Amniotic epithelial cell (primary cell): ENCODE results near the gene LMO4.

Experiments used
- DNase-seq: peaks from one replicate; pipeline ENCODE4 v3.0.0-alpha.2; 2010; ENCODE audit warnings: low read depth

The LMO4 gene

DNA sequence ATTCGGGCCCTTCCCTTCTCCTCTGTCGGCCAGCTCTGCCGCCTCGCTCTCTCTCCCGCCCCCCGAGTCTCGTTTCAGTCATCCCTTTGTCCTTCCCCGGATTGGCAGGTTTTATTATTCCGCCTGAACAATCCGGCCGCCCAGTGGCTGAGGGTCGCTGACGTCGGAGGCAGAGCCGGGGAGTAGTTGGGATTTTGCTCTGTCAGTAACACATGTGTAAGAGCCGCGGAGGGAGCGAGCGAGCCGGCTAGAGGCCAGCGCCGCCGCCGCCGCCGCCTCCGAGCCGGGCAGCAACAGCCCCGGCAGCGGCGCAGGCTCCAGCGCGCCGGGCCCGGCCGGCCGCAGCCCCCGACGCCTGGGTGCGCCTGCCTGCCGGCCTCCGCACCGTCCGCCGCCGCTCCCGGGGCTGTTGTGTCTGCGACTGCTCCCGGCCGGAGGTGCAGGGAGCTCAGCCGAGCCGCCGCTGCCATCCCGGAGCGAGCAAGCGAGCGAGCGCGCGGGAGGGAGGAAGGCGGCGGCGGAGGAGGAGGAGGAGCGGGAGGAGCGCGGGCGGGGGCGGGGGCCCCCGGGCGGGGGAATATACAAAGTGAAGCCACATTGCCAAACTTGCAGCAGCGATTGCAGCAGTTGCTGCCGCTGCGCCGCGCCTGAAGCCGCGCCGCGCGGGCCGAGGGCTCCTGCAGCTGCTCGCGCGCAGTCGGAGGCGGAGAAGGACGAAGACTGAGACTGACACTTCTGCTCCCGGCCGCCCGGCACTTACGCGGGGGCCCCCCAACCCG lies at the start of gene LMO4:
TSS of gene LMO4 (plus strand) at position 609 of the 779 bp plus-strand sequence. CDS start 3,136 bp downstream, outside the sequence.
- DNase-seq = peak; percentile 98

DNA sequence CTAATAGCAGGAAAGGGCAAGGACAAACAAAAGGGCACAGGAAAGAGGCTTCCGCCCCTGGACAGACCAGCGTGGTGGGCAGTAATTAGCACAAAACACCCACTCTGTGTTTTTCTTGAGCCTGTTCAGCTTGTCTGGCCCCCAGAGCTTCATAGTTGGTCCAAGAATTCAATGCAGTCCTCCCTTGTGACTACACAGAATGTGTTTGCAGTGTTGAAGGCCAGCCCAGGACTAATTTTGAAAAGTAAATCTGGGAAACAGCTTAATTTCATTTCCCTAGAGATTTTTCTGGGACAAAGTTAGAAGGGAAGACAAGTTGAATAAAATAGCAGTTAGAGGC lies 49.2 kb upstream of the LMO4 start:
- DNase-seq = no peak

- peak; percentile 31 for DNase-seq
These were observed 48.6 kb upstream of the LMO4 start for GRCh38 chr1:87279966-87280535.

DNA sequence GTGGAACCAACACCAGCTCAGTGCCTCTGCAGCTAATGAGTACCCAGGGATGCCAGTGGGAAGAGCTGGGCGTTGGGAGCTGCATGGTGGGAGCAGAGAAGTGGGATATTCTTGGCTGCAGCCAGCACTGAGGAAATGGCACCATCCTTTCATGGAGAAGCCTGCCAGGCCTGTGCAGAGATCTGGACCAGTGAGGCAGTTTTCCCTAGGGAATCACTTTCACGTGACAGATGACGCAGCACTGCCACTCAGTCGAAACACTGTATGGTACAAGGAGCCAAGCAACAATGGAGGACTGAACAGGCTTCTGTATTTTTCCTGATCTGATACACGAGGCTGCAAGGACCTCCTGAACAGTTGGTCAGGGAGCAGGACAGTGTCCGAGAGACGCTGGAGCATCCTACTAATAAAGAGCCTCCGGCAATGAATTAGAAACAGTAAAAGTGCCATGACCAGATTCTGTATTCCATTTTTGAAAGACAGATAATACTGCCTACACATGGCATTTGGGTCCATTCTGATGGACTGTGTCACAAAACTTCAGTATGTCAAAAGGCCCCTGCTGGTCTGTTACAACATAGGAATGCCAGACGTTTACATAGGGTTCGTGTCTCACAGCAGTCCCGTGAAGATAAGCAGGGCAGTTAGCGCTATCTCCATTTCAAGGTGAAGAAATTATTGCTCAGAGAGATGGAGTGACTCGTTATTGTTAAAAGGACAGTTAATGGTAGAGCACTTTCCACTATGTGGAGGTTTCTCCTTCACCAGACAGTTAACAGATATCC lies 44.0 kb upstream of the LMO4 start:
- DNase-seq = peak; percentile 43

DNA sequence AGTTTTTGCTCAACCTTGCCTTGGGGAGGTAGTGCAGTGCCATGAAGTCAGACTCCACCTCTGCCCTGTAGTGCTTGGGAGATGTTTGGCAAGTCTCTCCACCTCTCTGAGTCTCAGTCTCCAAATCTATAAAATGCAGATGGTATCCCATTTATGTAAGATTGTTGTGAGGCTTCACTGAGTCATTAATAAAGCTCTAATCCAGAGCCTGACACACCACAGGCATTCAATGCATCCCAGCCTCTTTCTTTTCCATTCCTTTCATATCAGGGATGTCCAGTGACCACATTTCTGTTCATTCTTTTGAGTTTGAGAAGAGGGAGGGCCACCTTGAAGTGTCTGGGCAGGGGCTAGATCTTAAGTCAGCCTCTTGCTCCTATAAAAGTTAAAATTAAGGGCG lies 37.6 kb upstream of the LMO4 start:
- peak; percentile 63 for DNase-seq

DNA sequence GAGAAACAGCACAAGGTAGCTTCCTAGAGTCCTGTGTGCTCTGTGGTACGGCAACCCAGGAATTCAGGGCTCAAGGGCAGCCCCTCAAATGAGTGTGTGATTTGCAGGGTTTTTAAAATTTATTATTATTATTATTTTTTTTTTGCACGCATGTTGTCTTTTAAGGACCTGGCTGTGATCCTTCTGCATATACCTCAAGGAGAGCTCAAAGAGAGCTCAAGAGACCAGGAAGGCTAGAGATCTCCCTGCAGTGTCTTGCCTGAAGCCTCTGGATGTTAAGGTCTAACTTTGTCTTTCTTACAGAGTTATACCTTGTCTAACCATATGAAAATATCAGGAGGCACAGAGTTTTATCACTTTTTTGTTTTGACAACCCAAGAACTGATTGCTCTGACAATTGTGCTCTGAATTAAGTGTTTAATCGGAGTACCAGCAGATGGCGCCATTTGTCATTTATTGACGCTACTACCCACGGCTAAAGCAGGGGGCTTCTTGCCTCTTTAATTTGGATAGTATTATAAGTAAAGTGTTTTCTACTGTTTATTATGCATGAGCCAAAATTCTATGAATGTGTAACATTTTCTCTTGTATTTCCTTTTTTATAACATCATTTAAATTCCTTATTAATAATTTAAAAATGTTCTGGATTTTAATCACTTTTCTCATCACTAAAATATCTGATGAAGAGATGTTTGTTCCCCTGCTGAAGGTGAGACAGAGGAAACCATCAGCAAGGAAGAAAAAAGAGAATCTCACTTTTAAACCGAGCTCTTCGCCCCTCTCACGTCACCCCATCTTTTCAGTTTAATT lies 35.8 kb upstream of the LMO4 start:
- DNase-seq = peak; percentile 44

DNA sequence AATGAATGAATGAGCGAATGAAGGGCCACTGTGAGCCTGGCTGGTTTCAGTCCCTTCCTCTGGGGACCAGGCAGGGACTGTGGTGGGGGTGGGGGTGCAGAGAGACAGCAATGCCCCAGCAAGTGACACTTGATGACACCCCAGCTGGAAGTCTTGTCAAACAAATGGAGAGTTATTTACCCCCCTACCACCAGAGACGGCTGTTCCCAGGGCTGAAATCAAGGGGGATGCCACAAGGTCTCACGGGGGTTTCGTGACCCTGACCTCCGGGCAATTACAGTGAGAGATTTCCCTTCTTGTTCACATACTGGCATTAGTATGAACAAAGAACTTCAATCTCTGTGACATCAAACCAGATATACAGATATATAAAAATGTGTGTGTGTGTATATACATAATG lies 34.0 kb upstream of the LMO4 start:
- no peak for DNase-seq

DNA sequence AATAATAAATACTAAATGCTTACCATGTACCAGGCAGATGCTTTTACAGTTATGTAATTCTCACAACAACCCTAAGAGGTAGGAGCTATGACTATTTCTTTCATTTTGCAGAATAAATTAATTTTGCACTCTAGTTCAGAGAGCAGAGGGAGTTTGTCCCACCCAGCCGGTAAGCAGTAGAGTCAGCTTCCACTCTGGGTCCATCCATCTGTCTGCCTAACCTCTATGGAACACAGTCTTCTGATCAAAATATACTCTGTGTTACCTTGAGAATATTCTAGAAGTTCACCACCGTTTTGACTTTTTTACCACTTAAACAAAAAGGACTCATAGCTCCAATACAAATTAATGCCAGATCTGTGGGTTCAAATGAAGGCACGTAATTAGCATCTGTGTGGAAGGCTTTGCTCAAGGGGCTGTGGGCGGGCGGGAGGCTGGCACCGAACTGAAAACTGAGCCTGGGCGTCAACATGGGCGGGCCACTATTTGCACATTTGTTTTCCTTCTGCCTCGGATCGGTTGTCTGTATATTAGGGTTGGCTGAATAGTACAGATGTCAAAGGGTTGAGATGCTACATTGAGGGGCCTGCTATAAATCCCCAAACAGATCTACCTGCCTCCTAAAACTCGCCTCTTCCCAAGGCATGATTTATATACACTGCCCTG lies 33.1 kb upstream of the LMO4 start:
- no peak for DNase-seq

- no peak for DNase-seq
These were observed 32.5 kb upstream of the LMO4 start for GRCh38 chr1:87296206-87296605.

- DNase-seq = no peak
These were observed 29.0 kb upstream of the LMO4 start for GRCh38 chr1:87299661-87300060.

- DNase-seq = no peak
These were observed 28.1 kb upstream of the LMO4 start for GRCh38 chr1:87300628-87301027.

- no peak for DNase-seq
These were observed 23.5 kb upstream of the LMO4 start for GRCh38 chr1:87305151-87305550.

GRCh38 chr1:87305762-87306161 lies 22.9 kb upstream of the LMO4 start:
- no peak for DNase-seq

DNA sequence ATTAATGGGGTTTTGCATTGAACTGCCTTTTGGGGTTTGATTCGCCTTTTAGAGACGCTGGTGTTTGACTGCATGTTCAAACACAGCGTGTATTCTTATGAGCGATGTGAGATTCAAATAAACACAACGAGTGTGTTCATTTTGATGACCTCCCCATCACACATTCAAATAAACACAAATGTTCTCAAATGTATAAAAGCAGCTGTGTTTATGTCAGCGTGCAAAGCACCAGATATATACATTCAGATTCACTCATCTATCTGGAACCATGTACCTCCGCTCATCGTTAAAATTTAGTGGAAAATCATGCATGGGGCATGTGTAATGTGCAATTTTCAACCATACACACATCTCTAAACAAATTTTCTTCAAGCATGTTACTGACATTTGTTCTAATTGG lies 21.4 kb upstream of the LMO4 start:
- DNase-seq = no peak

DNA sequence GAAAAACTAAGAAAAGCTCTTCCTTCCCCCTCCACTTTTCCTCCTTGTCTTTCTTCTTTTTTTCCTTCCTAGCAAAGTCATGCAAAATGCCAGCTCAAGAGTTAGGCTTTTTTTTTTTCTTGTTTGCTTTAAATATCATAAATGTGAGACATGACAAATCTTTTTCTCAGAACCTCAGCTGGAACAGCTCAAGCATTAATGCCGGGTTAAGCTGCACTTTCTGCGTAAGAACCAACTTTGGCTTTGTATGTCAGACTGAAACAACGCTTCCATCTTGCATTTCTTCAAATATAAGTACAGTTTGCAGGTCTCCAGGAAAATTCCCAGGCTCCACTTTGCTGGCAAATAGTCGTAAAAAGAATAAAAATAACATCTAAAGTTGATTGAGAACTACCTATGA lies 20.7 kb upstream of the LMO4 start:
- no peak for DNase-seq

GRCh38 chr1:87314091-87314490 lies 14.6 kb upstream of the LMO4 start:
- no peak for DNase-seq

DNA sequence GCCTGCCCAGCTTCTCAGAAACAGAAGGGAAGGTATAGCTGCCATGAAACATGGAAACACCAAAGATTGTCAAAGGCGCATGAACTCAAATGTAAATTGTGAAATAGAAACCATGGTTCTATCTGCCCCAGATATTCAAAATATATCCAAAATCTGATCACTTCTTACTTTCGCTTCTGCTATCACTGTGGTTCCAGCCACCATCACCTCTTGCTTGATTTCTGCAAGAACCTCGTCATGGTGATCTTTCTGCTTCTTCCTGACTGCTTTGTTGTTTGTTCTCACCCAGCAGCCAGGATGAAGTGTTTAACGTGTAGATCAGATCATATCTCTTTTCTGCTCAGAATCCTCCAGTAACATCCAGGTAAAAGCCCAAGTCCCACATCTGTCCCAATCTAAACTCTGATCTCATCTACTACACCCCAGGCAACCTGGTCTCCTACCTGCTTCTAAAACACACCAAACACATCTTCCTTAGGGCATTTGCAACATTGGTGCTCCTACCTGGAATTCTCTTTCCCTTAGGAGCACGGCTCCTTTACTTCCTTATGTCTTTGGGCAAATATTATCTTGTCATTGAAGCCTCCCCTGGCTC lies 10.5 kb upstream of the LMO4 start:
- DNase-seq = no peak

DNA sequence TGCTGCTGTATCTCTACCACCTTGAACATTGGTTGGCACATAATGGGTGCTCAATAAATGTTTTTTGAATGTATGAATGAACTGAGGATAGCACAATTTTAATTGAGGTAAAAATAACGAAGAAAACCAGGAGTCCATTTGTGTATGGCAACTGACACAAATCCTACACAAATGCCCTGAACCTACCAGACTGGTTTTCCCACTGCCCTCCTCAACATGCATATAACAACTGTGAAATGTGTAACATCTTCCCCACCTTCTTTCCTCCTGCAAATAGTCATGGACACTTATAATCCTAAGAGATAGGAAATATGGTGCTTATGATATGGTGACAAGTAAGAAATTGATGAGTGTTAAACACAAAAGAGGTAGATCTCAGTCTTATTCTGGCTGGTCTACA lies 9.9 kb upstream of the LMO4 start:
- no peak for DNase-seq

- peak; percentile 49 for DNase-seq
These were observed 2.5 kb upstream of the LMO4 start for GRCh38 chr1:87325982-87326738.

- no peak for DNase-seq
These were observed 1.1 kb upstream of the LMO4 start for GRCh38 chr1:87327376-87328271.
